HT1080 (cell line): ENCODE results near the gene SKI. TPM values are rescaled to one million over a fixed set of nuclear protein-coding genes. Genes with fewer than 3 reads are reported as not detected.

Experiments
- DNase-seq: peaks from one replicate; pipeline ENCODE4 v3.0.0-alpha.2; 2015; ENCODE audit warnings: low read depth
- total RNA-seq: library from RNA; depleted of rRNA; stranded (reverse); fragments of >200 nt; shearing (Covaris generic); gene quantifications from 2 replicates; pipeline ENCODE4 v1.2.3, GENCODE V29; 2014

The SKI gene
- total RNA-seq, 1 experiment from 2014 or later, result 18.0 TPM

DNA sequence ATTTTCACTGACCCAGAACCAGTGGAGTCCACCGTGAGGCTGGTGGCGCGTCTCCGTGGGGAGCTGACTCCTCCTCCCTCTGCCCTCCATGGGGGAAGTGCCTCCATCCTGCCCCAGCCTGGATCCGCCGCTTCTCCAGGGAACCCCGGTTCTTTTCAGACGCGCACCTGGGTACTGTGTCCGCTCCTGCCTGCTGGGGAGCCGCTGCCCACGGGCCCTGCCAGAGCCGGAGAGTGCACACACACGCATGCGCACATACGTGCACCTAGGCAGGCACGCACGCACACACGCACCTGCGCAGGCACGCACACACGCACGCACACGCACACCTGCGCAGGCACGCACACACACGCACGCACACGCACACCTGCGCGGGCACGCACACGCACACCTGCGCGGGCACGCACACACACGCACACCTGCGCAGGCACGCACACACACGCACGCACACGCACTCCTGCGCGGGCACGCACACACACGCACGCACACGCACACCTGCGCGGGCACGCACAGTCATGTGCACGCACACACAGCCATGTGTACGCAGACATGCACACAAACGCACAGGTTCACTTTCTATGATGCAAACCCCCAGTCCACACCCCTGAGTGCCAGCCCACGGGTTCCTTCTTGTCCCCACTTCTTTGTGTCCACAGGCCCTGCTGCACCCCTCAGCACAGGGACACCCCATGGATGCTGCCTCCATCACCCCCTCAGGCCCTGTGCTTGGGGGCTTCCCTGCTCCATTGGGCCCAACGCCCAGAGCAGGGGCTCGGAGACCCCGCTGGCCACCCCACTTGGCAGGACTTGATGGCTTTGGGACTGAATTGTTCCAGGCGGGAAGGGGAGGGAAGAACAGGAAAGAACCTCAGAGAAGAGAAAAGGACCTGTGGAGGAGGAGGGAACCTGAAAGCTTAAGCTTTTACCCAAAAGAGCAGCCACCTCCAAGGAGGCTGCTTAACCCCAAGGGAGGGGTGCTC is 120.5 kb downstream of the SKI start:
- no peak for DNase-seq

DNA sequence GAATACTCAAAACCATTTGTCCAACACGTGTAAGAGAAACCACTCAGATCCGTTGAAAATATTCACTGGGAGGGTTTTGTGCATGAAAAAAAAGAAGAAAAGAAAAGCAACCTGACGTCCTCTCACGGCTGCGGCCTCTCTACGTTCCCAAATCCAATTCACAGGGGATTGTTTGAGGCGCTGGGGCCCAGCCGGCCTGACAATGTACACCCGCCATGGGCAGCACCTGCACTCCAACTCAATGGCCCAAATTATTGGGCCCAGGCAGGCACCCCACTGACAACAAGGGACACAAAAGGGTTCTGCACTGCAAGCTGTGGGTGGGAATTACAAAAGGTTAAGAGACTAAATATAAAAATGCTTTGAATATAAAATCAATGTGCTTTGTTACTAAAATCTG is 121.7 kb downstream of the SKI start:
- no peak for DNase-seq

DNA sequence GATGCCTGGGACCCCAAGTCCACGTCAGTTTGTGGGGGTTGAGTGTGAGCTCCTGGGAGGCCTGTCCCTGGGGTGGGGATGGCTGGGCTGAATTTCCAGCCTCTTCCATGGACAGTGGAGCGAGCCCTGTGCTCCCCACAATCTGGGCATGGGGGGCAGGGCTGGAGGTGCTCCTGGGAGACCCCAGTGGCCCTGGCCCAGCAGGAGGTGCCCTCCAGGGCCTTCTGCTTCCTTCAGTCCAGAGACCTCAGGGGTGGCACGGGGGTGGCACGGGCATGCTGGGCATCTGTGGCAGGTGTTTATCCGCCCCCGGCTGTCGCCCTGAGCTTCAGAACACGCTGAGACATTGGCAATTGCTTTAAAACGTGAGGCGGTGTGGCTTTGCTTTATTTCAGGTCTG is 122.4 kb downstream of the SKI start:
- no peak for DNase-seq

DNA sequence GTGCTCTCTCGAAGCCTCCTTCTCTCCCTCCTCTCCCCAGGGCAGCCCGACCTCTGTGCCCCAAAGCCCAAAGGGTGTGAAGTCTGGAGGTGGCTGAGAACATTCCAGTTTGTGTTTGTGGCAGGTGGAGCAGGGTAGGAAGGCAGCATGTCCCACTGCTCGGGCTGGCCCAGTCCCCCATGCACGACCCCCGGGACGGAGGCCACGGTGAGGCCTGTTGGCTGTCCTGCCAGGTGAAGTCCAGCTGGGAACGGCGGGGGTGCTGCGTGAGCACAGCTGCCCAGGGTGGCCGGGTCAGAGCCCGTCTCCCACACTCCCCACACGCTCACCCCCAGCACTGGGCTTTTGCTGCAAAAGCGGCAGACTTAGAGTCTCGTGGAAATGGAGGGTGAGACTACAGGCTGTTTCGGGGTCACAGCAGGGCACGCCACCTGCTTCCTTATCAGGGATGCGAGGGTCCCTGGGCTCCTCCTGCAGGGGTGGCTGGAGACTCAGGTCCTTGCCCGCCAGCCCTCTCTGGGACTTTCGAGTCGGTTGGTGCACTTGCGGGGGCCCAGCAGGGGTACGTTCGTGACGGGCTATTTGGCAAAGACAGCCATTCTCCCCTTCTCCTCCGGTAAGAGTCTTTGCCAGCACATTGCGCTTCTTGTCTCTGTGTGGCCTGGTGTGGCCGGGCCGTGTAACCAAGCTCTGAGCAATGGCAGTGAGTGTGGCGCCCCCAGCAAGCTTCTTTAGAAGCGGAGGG is 123.0 kb downstream of the SKI start:
- no peak for DNase-seq

- no peak for DNase-seq
These were observed 123.6 kb downstream of the SKI start for GRCh38 chr1:2351723-2352122.

GRCh38 chr1:2352341-2352896 is 124.3 kb downstream of the SKI start:
- DNase-seq, result no peak

- no peak for DNase-seq
These were observed 124.9 kb downstream of the SKI start for GRCh38 chr1:2352897-2353550.

DNA sequence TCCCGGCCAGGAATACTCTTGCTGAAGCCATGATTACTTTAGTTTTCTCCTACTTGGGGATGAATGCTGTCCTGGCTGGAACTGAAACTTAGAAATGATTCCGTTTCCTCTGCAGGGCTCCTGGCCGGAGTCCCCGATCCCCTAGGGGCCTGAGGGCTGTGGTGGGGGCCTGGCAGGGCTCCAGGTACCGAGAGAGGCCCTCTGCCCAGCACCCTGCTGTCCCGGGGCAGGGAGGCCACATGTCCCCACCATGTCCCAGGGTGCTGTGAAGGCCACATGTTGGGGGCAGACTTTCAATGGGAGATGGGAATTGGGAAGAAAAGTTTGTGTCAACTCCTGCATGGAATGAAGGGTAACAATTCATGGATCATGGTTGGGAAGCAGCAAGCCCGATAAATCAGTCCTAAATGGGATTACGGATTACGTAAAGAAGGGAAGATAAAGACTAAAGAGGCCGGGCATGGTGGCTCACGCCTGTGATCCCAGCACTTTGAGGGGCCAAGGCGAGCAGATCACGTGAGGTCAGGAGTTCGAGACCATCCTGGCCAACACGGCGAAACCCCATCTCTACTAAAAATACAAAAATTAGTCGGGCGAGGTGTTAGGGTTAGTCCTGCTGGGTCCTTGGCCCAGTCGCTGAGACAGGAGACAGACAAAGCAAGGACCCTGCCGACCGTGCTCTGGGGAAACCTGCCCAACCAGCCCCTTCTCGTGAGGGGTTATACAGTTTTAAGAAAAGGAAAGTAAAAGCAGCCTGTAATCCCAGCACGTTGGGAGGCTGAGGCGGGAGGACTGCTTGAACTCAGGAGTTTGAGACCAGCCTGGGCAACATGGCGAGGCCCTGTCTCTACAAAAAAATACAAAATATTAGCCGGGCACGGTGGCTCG is 125.7 kb downstream of the SKI start:
- no peak for DNase-seq

DNA sequence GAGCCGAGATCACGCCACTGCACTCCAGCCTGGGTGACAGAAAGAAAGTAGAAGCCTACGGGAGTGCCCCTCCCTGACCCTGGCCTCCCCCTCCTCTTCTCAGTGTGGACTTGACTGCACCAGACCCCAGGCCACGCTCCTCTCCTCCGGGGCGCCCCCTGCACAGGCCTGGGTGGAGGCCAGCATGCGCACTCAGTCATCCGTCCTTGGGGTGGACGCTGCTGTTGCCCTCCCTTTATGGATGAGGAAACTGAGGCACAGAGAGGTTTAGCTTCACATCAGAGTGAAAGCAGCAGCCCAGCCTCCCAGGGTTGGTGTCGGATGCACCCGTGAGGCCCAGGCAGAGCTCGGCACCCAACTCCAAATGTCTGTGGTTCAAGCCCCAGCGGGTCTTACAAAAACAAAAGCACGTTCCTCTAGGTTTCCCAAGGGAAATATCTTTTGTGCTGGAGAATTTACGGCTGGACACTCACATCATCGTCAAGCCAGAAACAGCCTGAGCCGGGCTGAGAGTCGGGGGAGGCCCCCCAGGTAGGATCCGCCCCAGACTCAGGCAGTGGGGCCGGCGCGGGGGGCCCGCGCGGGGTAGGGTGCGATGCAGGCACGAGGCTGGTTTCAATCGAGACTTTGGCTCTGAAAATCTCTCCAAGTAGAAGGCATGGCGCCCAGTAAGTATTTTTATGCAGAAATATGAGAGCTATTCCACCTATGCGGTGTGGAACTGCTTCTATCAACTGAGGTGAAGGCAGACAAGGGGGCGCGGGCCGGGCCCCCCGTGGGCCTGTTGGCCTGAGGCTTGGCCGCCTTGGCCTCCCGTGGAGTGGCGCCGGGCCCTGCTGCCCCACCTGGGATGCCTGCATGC is 126.6 kb downstream of the SKI start:
- DNase-seq, result no peak

GRCh38 chr1:2355373-2356261 is 127.5 kb downstream of the SKI start:
- DNase-seq, result no peak

- no peak for DNase-seq
These were observed 128.3 kb downstream of the SKI start for GRCh38 chr1:2356401-2356800.

DNA sequence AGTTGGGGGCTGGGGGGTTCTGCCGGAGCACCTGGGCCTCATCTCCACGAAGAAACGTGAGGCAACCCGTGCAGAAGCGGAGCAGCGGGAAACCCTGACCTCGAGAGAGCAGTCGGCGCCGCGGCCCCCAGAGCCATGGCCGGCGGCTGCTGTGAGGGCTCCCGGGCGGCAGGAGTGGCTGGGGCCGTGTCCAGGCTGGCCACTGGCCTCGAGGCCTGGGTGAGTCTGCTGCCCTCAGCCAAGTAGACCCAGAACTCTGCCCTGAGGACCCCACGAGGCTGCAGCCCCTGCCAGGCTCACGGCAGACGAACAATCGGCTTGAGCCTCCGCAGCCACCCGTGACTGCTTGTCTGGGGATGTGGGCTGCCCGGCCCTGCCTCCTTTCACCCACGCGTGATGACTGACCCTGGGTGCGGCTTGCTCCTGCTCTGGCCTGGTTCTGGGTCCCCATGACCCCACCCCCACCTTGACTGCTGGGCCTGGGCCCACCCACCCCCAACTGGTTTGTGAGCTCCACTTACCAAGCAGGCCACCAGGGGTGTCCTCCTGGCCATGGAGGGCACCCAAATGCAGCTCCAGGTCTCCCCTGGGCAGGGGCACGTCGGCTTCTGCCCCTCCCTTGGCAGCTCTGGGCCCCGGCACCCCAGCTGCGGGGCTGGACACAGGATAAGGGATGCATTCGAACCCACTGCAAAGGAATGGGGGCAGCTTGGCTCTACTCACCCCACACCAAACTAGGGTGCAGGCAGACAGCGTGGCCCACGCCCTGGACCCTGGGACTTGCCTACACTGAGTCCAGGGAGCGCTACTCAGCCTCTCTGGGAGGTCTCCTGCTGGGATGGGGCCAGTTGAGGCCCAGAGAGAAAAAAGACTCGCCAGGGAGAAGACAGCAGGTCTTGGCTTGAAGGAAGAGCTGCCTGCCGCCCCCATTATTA is 129.1 kb downstream of the SKI start:
- DNase-seq, result no peak

GRCh38 chr1:2358072-2358471 is 130.0 kb downstream of the SKI start:
- no peak for DNase-seq

DNA sequence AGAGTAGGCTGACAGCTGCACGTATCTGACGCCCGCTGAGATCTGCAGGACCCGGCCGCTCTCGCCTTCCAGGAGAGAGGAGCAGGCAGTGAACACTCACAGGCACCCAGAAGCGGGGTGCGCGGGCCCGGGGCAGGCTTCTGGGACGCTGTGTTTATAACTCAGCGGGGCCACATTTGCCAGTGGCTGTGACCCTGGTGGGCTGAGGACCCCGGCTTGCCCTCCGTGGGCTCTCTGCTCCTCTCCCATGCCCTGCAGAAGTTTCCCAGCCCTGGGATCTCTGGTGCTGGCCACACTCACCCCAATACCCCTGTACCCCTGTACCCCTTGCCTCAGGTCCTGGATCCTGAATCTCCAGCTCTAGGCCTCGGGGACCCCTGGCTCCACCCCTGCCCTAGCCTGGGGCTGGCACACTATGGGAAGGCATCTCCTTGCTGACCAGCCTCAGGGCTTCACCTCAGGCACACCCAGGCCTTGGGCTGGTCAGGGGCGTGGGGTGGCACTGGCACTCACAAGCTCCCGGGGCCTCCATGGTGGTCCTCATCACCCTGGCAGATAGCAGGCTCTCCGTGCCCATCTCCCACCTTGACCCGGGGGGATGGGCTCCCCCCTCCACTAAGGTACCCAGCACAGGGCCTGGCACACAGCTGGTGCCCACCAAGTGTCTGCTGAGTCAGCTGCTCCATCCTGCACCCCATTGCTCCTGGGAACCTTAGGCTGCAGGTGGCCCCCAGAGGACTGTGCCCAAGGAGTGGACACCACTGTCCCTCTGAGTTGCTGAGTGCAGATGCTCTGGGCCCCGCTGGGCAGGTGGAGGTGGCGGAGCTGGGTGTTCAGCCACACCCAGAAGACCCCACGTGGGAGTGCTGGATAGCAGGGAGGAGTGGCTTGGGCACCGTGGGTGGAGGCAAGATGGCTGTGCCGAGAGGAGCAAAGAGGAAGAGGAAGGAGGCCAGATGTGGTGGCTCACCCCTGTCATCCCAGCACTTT is 130.8 kb downstream of the SKI start:
- no peak for DNase-seq
